ENCODE data around the gene NAP1L4.

DNA sequence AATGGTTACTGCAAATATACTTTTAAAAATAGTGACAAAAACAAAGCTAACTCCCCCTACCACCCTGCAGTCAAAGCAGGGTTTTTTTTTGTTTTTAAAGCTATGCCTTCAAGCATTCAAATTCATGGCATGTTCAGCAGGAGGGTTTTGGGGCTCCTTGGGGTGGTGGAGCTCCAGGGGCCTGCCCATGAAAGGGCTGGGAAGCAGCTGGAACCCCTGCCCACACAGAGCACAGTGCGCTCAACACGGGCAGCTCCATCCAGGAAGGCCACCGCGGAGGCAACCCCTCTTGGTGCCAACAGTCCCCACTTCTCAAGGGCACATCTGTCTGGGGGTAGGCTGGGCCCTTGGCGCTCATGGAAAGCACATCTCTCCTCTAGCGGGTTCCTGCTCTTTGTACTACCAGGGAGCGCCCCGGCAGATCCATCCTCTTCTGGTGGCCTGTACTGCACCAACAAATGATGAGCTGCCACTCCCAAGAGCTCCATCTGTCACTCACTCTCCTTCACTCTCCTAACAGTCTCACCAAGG is 46.3 kb downstream of the NAP1L4 start:
- TF ChIP-seq, protein P1, sequence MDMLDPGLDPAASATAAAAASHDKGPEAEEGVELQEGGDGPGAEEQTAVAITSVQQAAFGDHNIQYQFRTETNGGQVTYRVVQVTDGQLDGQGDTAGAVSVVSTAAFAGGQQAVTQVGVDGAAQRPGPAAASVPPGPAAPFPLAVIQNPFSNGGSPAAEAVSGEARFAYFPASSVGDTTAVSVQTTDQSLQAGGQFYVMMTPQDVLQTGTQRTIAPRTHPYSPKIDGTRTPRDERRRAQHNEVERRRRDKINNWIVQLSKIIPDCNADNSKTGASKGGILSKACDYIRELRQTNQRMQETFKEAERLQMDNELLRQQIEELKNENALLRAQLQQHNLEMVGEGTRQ (IDR thresholded peaks at IDR 0.05; ENCODE audit: borderline replicate concordance, low read depth, low read length) = no peak
- TF ChIP-seq EZH2phosphoT487 (IDR thresholded peaks at IDR 0.05; ENCODE audit: borderline replicate concordance, low read depth) (no peak), CTCF (IDR thresholded peaks at IDR 0.05) (no peak), YY1 (IDR thresholded peaks at IDR 0.05; ENCODE audit: low read depth) (no peak), EP300 (IDR thresholded peaks at IDR 0.05; ENCODE audit: borderline replicate concordance in 1 of 2, low read depth in 1 of 2, low read length in 1 of 2) (no peak), RFX5 (IDR thresholded peaks at IDR 0.05; ENCODE audit: low read length) (no peak)

Data from SK-N-SH (cell line).